Measurements from ENCODE around the gene CHD2. TPM values are rescaled to one million over a fixed set of nuclear protein-coding genes. Genes with fewer than 3 reads are reported as not detected.

CHD2 gene
- polyA plus RNA-seq, 1 experiment: 38.2 TPM

- no peak for TF ChIP-seq CTCF (IDR thresholded peaks at IDR 0.05; ENCODE audit: insufficient read depth, low read depth, low read length)
- Histone ChIP-seq H3K27me3 (ENCODE audit: control insufficient read depth, insufficient read depth, low read length) (no peaks in the 10 kb centered on the region), H3K36me3 (ENCODE audit: control insufficient read depth, insufficient read depth, low read length) (peaks cover 23% of the 10 kb centered on the region), H3K4me3 (ENCODE audit: low read depth, low read length) (no peak overlapping the region)
- ChIA-PET POLR2A (no interaction called here), CTCF (interaction anchor here (1.2 to 1.3 kb wide), 2 partner anchors 10 to 11 kb away, joined by 3 read pairs; no protein-coding TSS in a partner anchor)
- no peak for DNase-seq (ENCODE audit: low read depth)
Observed at GRCh38 chr15:92990031-92990430, 89.9 kb downstream of the CHD2 start.

- H3K4me3 ChIP-seq (ENCODE audit: low read depth, low read length): no peak overlapping the region
- CTCF ChIA-PET: interaction anchor here (0.7 to 1.5 kb wide), 5 partner anchors 9 to 35 kb away, joined by 3 to 4 read pairs (median 4); no protein-coding TSS in a partner anchor
- DNase-seq (ENCODE audit: low read depth): no peak
- POLR2A ChIA-PET: no interaction called here
- peaks cover 24% of the 10 kb centered on the region for H3K36me3 ChIP-seq (ENCODE audit: control insufficient read depth, insufficient read depth, low read length)
- no peaks in the 10 kb centered on the region for H3K27me3 ChIP-seq (ENCODE audit: control insufficient read depth, insufficient read depth, low read length)
- TF ChIP-seq CTCF (IDR thresholded peaks at IDR 0.05; ENCODE audit: insufficient read depth, low read depth, low read length): no peak
Observed at GRCh38 chr15:92992720-92993119, 92.6 kb downstream of the CHD2 start.

GRCh38 chr15:92997821-92998220, 97.7 kb downstream of the CHD2 start:
- DNase-seq (ENCODE audit: low read depth): no peak
- H3K36me3 ChIP-seq (ENCODE audit: control insufficient read depth, insufficient read depth, low read length): peaks cover 36% of the 10 kb centered on the region
- H3K27me3 ChIP-seq (ENCODE audit: control insufficient read depth, insufficient read depth, low read length): no peaks in the 10 kb centered on the region
- POLR2A ChIA-PET: no interaction called here
- CTCF ChIA-PET: no interaction called here
- no peak overlapping the region for H3K4me3 ChIP-seq (ENCODE audit: low read depth, low read length)
- TF ChIP-seq CTCF (IDR thresholded peaks at IDR 0.05; ENCODE audit: insufficient read depth, low read depth, low read length): no peak

- Histone ChIP-seq H3K36me3 (ENCODE audit: control insufficient read depth, insufficient read depth, low read length) (peaks cover 38% of the 10 kb centered on the region), H3K4me3 (ENCODE audit: low read depth, low read length) (no peak overlapping the region), H3K27me3 (ENCODE audit: control insufficient read depth, insufficient read depth, low read length) (no peaks in the 10 kb centered on the region)
- CTCF ChIA-PET: interaction anchor here (1.4 to 1.7 kb wide), 2 partner anchors 11 to 29 kb away, joined by 3 to 5 read pairs; no protein-coding TSS in a partner anchor
- no peak for TF ChIP-seq CTCF (IDR thresholded peaks at IDR 0.05; ENCODE audit: insufficient read depth, low read depth, low read length)
- POLR2A ChIA-PET: no interaction called here
- DNase-seq (ENCODE audit: low read depth): no peak
Observed at GRCh38 chr15:93001156-93001555, 101.0 kb downstream of the CHD2 start.

- ChIA-PET CTCF (interaction anchor here (1.4 to 1.7 kb wide), 2 partner anchors 12 to 29 kb away, joined by 3 to 5 read pairs; no protein-coding TSS in a partner anchor), POLR2A (no interaction called here)
- TF ChIP-seq CTCF (IDR thresholded peaks at IDR 0.05; ENCODE audit: insufficient read depth, low read depth, low read length): no peak
- Histone ChIP-seq H3K27me3 (ENCODE audit: control insufficient read depth, insufficient read depth, low read length) (no peaks in the 10 kb centered on the region), H3K4me3 (ENCODE audit: low read depth, low read length) (no peak overlapping the region), H3K36me3 (ENCODE audit: control insufficient read depth, insufficient read depth, low read length) (peaks cover 36% of the 10 kb centered on the region)
- no peak for DNase-seq (ENCODE audit: low read depth)
Observed at GRCh38 chr15:93001881-93002280, 101.8 kb downstream of the CHD2 start.

Data from BJ (cell line).